HG03521 (cell line): ENCODE results near the gene ALDH1A1.

Source experiments
- ATAC-seq: cut with Tn5 transposase; IDR thresholded peaks from one replicate; pipeline ENCODE4 v1.9.1; 2021; ENCODE audit warnings: mild to moderate bottlenecking, moderate library complexity; ENCODE audit not compliant: unreplicated experiment

ALDH1A1 gene

GRCh38 chr9:72921888-72922654 lies 30.8 kb downstream of the ALDH1A1 start:
- ATAC-seq = no peak

DNA sequence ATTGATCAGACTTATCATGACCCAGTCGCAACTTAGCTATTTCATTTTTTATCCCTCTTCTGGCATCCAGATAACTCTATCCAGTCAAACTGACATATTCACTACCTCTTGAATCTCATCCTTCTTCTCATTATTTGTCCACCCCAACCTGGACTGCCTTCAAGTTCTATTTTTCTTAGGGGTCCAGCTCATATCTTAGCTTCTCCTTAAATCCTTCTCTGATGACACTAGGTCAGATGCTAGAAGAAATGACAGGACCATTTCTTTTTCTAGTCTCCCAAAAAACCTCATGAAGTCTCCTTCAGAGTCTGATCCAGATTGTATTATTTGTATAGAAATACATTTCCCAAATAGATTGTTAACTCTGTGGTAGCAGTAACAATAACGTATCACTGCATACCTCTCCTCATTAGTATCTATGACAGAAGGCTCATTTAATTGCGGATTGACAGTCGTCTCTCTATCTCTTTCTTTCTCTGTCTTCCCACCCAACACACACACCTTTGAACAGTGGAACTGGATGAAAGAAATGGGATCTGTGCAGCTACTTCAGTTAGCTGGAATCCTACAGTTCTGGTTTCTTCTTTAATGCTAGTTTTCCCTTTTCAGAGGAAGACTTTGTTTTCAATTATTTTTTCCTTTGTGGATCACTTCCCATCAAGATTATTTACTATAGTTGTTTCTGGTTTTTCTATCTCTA lies 33.5 kb downstream of the ALDH1A1 start:
- ATAC-seq = no peak

DNA sequence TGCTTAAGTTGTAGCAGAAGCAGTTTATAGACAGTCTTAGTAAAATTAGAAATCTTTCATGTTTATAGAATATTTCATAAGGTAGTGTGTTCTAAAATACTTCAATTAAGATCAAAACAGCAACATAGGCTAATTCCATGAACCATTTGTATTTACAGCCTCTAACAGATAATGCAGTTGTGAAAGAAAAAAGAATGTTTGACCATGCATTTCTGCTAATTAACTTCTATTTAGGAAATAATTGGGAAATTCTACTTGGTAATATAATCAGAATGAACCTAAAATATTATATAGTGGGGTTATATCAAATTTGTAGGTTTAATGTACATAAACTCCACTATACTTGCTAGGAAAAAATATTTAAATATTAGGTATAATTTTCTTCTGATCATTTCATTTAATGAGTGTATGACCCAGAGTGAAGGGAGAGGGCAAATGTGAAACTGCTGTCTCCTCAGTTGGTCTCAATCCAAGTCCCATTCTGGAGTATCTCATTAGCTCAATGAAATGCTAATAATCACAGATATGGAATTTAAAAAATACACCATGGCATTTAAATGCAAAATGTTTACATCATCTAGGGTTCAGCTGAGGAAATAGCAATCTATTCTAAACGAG lies 34.9 kb downstream of the ALDH1A1 start:
- ATAC-seq = no peak

DNA sequence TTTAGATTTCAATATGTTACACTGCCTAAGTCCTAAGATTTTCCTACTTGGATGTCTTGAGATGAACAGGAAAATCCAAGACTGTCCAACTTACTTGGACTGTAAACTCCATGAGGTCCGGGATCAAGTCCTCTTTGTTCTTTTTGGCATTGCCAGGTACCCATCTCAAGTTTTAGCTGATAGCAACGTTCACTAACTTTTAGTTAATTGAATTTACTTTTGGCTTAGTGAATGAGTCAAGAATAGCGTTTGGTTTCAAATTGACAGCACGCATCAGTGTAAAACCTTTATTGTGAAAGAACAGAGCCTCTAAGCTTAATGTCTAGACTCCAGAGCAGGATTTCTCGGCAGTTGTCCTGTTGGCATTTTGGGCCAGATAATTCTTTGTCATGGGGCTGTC lies 37.2 kb downstream of the ALDH1A1 start:
- no peak for ATAC-seq

- ATAC-seq = no peak
Measured at GRCh38 chr9:72914750-72915149, 38.1 kb downstream of the ALDH1A1 start.

GRCh38 chr9:72913382-72914009 lies 39.4 kb downstream of the ALDH1A1 start:
- ATAC-seq = no peak

GRCh38 chr9:72912476-72913381 lies 40.1 kb downstream of the ALDH1A1 start:
- ATAC-seq = no peak

GRCh38 chr9:72911816-72912215 lies 41.0 kb downstream of the ALDH1A1 start:
- ATAC-seq = no peak

DNA sequence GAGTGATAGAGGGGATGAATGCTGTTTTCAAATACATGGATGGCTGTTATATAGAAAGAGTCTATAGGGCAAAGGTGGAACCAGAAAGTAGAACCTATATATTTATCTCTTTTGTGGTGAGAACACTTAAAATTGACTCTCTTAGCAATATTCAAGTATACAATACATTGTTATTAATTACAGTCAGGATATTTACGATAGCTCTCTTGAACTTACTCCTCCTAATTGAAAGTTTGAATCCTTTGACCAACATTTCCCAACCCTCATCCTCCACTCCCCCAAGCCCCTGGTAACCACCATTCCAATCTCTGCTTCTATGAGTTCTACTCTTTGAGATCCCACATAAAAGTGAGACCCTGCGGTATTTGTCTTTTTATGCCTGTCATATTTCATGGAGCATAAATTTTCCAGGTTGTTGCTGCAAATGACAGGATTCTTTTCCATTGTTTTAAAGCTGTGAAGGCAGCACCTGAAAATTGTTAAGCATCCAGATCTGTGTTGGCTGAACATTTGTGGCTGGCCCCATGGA lies 41.5 kb downstream of the ALDH1A1 start:
- ATAC-seq = no peak

- ATAC-seq = no peak
Measured at GRCh38 chr9:72909428-72909827, 43.4 kb downstream of the ALDH1A1 start.

DNA sequence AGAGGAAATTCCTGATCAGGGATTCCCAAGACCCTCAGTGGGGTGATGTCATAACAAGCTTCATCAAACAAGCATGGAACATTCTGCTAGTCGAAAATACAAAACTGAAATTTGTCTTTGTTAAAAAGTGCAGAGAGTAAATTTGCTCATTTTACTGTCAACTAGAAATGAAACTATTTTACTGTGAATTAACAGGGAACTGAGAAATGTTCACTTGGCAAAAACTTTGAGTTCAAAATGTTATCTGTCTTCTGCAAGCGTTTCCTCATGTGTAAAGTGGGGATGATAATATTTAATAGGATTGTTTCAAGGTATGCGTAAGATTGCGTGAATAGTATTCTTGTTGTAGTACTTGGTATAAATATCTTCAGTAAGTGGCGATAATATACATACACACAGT lies 45.4 kb downstream of the ALDH1A1 start:
- ATAC-seq = no peak

GRCh38 chr9:72906810-72907209 lies 46.0 kb downstream of the ALDH1A1 start:
- no peak for ATAC-seq

DNA sequence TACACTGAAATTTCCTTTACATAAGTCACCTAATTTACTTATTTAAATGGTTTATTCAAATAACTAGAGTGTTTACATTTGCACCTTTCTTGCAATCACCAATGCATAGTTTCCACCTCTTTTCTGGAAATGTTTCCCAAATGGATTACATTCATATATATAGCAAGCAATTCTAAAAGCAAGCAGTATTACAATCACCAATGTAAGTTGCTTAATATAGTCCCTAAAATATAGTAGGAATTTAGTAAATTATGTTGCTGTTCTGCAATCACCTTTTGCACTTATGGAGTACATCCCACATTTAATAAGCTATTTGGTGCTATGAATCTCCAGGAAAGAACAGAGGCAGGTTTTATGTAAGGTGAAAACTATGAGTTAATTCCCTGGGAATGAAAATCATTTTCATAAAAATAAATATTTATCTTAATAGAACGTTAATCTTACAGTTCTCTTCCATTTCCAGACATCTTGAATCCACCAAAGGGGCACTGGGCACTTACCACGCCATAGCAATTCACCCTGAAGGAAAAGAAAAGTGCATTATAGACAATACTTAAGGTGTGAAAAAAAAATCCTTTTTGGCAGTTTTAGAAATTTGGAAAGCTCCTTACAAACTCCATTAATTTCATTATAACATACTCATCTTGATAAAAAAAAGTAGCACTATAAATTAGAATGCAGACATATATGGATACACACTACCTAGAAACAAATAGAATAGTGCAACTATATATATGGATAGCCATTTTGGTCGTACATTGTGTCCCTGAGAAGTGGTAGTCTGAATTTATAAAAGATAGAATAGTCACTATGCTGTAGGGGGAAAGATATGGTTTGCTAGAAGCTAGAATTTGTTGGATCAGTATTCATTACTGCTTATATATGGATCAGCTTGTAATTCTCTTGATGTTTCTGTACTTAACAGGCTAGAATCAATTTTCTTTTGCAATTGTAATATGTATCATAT lies 47.1 kb downstream of the ALDH1A1 start:
- no peak for ATAC-seq

- no peak for ATAC-seq
Measured at GRCh38 chr9:72904267-72905093, 48.4 kb downstream of the ALDH1A1 start.

DNA sequence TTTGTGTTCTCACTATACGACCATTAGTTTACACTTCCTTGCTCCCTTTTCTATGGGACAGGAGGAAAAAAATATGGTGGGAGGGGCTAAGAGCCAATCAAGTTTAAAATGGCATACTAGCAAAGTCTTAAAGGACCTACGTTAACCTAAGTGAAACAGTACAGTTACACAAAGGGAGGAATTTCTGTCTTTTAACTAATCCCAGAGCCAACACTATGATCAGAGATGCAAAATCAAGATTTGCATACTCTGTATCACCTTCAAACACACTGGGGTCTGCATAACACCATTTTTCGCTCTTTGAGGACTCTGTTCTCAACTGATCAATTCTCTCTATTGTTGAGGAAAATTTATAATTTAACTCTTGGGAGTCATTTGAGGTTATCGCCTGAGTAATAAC lies 49.8 kb downstream of the ALDH1A1 start:
- no peak for ATAC-seq

DNA sequence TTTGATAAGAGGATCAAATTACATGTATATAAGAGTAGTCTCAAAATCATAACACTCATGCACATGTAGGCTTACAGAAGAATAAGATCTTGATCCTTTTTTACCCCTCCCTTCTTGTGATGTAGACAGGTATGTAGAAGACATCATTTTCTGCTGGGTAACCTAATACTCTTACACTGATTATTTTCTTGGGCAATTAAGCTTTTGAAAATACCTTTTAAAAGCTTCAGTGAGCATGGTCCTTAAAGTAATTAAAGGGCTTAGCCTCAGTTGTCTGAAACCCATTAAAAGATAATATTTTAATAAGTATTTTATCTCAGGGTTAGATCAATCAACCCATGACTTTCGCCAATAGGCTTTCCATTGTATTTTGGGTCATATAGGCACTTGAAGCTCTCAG lies 50.6 kb downstream of the ALDH1A1 start:
- no peak for ATAC-seq

- ATAC-seq = no peak
Measured at GRCh38 chr9:72899734-72900477, 52.9 kb downstream of the ALDH1A1 start.
